Uterus (tissue), 2 donors: ENCODE measurements around the gene SUGCT.

Experiments used
- CTCF ChIP-seq, 4 experiments: fragments of 200-600 bp in 2 of 4; fragments of 450-650 bp in 2 of 4; sonication (generic) in 2 of 4; IDR thresholded peaks; one replicate each; pipeline ENCODE4 v1.5.1; 2016 to 2019; ENCODE audit warnings: antibody characterized with exemption in 4 of 4, mild to moderate bottlenecking in 2 of 4, moderate library complexity in 1 of 4
- POLR2A ChIP-seq, 2 donors: fragments of 450-650 bp; IDR thresholded peaks; one replicate each; pipeline ENCODE4 v1.6.1; 2016; ENCODE audit warnings: antibody characterized with exemption in 2 of 2, mild to moderate bottlenecking in 1 of 2, moderate library complexity in 1 of 2

GRCh38 chr7:40419806-40420205 lies 285.0 kb downstream of the SUGCT start:
- TF ChIP-seq CTCF (IDR thresholded peaks at IDR 0.05) (no peak), POLR2A (IDR thresholded peaks at IDR 0.05) (no peak)
